Natural killer cell (primary cell): ENCODE results near the gene NDUFS1. TPM values are rescaled to one million over a fixed set of nuclear protein-coding genes. Genes with fewer than 3 reads are reported as not detected.
"Not testable (repeated sequence)": the region's sequence is repeated elsewhere in the genome, so short reads cannot be mapped to it uniquely, and the experiment has no call there.

Source experiments
- ATAC-seq, 3 donors: fragments of 150-1000 bp in 2 of 3; fragments of 200-7000 bp in 1 of 3; cut with Tn5 transposase; 1 replicate in 1 of 3; 2 replicates in 2 of 3; pipeline ENCODE4 v1.10.0; 2021; ENCODE audit warnings: mild to moderate bottlenecking in 2 of 3, moderate library complexity in 2 of 3
- DNase-seq, 2 donors: peaks; one replicate each; pipeline versions ENCODE4 v3.0.0 to v3.0.0-alpha.2; 2013 to 2021; ENCODE audit warnings: mixed read lengths in 1 of 2
- H3K27ac ChIP-seq: one replicate; pipeline ENCODE4 v1.5.1; 2013; ENCODE audit warnings: mild to moderate bottlenecking, low read length
- H3K27me3 ChIP-seq: one replicate; pipeline ENCODE4 v1.6.1; 2013; ENCODE audit warnings: low read length; ENCODE audit not compliant: control insufficient read depth, insufficient read depth
- H3K36me3 ChIP-seq: one replicate; pipeline ENCODE4 v1.6.1; 2013; ENCODE audit warnings: low read length; ENCODE audit not compliant: control insufficient read depth, insufficient read depth
- H3K4me1 ChIP-seq: one replicate; pipeline ENCODE4 v1.6.1; 2013; ENCODE audit warnings: low read length; ENCODE audit not compliant: control insufficient read depth, insufficient read depth
- H3K4me3 ChIP-seq: one replicate; pipeline ENCODE4 v1.5.1; 2013; ENCODE audit warnings: low read length
- H3K9me3 ChIP-seq: one replicate; pipeline ENCODE4 v1.6.1; 2013; ENCODE audit warnings: low read length; ENCODE audit not compliant: control insufficient read depth, insufficient read depth
- H3K27ac Mint-ChIP-seq, 2 donors: one replicate each; pipeline ENCODE4 v1.8.0; 2022; ENCODE audit warnings: mild to moderate bottlenecking in 2 of 2, mixed read lengths in 2 of 2, moderate library complexity in 1 of 2
- H3K27me3 Mint-ChIP-seq, 2 donors: one replicate each; pipeline ENCODE4 v1.8.0; 2022; ENCODE audit warnings: low read depth in 2 of 2, mixed read lengths in 2 of 2
- H3K36me3 Mint-ChIP-seq: one replicate; pipeline ENCODE4 v1.8.0; 2022; ENCODE audit warnings: mixed read lengths
- H3K4me1 Mint-ChIP-seq, 2 donors: one replicate each; pipeline ENCODE4 v1.8.0; 2022; ENCODE audit warnings: mixed read lengths in 2 of 2
- H3K4me3 Mint-ChIP-seq: one replicate; pipeline ENCODE4 v1.8.0; 2022; ENCODE audit warnings: mild to moderate bottlenecking, moderate library complexity, mixed read lengths
- H3K9me3 Mint-ChIP-seq, 2 donors: one replicate each; pipeline ENCODE4 v1.8.0; 2022; ENCODE audit warnings: mixed read lengths in 2 of 2
- WGBS: methylation state at CpG from one replicate; pipeline ENCODE4 v1.1.7; 2013; ENCODE audit warnings: missing lambda C conversion rate; ENCODE audit not compliant: insufficient coverage; 5-methylcytosine and 5-hydroxymethylcytosine counted together
- intact Hi-C: fragments of 100-400 bp; cut with micrococcal nuclease; formaldehyde crosslinking; loops from one replicate; pipeline ENCODE4 v1.14.2; 2022
- total RNA-seq, 4 donors: library from RNA; stranded (reverse); fragments of 120-200 nt in 1 of 4; gene quantifications; one replicate each; pipeline versions ENCODE4 v1.2.3 to v1.2.4, GENCODE V29; 2013 to 2022
- TF ChIP-seq, protein P1 (sequence below): fragments of 200-600 bp; IDR thresholded peaks from one replicate; pipeline ENCODE4 v1.8.0; 2022; ENCODE audit warnings: antibody characterized with exemption

NDUFS1 gene
- total RNA-seq, 3 donors from 2014 or later (not counting 1 experiment from before 2014, with no cell fraction given), result 44.0 to 47.8 (median 45.9) TPM

DNA sequence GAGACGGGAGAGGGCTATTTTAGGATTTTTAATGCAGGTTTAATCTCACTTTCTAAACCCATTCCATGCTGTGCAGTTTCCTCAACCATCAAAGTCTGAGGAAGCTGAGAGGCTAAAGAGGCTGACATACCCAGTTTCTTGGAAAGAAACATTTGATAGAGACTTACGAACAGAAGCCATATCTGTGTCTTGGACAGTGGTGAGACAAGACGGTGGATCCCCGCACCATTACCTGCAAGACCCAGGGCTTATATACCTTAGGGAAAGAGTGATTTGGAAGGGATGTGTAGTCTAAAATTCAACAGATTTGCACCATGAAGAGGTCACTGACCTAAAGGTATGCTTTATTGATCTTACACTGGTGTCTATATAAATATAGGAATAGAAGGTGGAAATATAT lies 13.9 kb upstream of the NDUFS1 start:
- WGBS, result 93% methylated on average over 3 of the region's 4 CpGs
- no peaks in the 10 kb centered on the region for H3K36me3 ChIP-seq
- no peaks in the 10 kb centered on the region for H3K9me3 ChIP-seq
- TF ChIP-seq, protein P1, sequence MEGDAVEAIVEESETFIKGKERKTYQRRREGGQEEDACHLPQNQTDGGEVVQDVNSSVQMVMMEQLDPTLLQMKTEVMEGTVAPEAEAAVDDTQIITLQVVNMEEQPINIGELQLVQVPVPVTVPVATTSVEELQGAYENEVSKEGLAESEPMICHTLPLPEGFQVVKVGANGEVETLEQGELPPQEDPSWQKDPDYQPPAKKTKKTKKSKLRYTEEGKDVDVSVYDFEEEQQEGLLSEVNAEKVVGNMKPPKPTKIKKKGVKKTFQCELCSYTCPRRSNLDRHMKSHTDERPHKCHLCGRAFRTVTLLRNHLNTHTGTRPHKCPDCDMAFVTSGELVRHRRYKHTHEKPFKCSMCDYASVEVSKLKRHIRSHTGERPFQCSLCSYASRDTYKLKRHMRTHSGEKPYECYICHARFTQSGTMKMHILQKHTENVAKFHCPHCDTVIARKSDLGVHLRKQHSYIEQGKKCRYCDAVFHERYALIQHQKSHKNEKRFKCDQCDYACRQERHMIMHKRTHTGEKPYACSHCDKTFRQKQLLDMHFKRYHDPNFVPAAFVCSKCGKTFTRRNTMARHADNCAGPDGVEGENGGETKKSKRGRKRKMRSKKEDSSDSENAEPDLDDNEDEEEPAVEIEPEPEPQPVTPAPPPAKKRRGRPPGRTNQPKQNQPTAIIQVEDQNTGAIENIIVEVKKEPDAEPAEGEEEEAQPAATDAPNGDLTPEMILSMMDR, result no peak
- H3K4me3 ChIP-seq, result no peak overlapping the region
- H3K27me3 ChIP-seq, result no peaks in the 10 kb centered on the region
- H3K27ac ChIP-seq, result no peak overlapping the region
- intact Hi-C loops, result no loop called here
- H3K4me3 Mint-ChIP-seq, result no peak overlapping the region
- no peaks in the 10 kb centered on the region for H3K9me3 Mint-ChIP-seq
- H3K27ac Mint-ChIP-seq, result no peak overlapping the region
- no peaks in the 10 kb centered on the region for H3K4me1 Mint-ChIP-seq
- ATAC-seq (no peak), DNase-seq (no peak)
- H3K36me3 Mint-ChIP-seq, result no peaks in the 10 kb centered on the region
- peaks cover 7 to 8% of the 10 kb centered on the region in 2 donors for H3K27me3 Mint-ChIP-seq
- no peaks in the 10 kb centered on the region for H3K4me1 ChIP-seq

DNA sequence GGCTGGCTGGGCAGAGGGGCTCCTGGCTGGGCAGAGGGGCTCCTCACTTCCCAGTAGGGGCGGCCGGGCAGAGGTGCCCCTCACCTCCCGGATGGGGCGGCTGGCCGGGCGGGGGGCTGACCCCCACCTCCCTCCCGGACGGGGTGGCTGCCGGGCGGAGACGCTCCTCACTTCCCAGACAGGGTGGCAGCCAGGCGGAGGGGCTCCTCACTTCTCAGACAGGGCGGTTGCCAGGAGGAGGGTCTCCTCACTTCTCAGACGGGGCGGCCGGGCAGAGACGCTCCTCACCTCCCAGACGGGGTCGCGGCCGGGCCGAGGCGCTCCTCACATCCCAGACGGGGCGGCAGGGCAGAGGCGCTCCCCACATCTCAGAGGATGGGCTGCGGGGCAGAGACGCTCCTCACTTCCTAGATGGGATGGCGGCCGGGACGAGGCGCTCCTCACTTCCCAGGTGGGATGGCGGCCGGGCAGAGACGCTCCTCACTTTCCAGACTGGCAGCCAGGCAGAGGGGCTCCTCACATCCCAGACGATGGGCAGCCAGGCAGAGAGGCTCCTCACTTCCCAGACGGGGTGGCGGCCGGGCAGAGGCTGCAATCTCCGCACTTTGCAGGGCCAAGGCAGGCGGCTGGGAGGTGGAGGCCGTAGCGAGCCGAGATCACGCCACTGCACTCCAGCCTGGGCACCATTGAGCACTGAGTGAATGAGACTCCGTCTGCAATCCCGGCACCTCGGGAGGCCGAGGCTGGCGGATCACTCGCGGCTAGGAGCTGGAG lies 12.6 kb upstream of the NDUFS1 start:
- DNase-seq, H3K27me3 ChIP-seq, H3K4me3 ChIP-seq, ATAC-seq, H3K4me1 Mint-ChIP-seq, H3K9me3 Mint-ChIP-seq, H3K27ac ChIP-seq, H3K27ac Mint-ChIP-seq, H3K36me3 ChIP-seq, H3K4me1 ChIP-seq, H3K9me3 ChIP-seq, H3K27me3 Mint-ChIP-seq, H3K36me3 Mint-ChIP-seq, H3K4me3 Mint-ChIP-seq, intact Hi-C loops: not testable (repeated sequence)
- WGBS, result 98% methylated on average over 21 of the region's 52 CpGs

DNA sequence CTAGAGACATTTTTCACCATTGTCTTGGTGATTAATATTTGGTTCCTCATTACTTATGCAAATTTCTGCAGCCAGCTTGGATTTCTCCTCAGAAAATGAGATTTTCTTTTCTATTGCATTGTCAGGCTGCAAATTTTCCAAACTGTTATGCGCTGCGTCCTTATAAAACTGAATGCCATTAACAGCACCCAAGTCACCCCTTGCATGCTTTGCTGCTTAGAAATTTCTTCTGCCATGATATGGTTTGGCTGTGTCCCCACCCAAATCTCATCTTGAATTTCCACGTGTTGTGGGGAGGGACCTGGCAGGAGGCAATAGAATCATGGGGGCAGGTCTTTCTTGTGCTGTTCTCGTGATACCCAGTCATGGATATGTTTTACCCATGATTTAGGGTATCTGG lies 9.0 kb upstream of the NDUFS1 start:
- intact Hi-C loops, H3K4me3 ChIP-seq, H3K9me3 Mint-ChIP-seq, H3K4me3 Mint-ChIP-seq, H3K4me1 ChIP-seq, H3K36me3 ChIP-seq, H3K4me1 Mint-ChIP-seq, H3K9me3 ChIP-seq, H3K36me3 Mint-ChIP-seq, ATAC-seq, H3K27ac Mint-ChIP-seq, DNase-seq, H3K27me3 Mint-ChIP-seq, H3K27me3 ChIP-seq, H3K27ac ChIP-seq: not testable (repeated sequence)
- WGBS, result 97% methylated on average over 4 of the region's 4 CpGs

DNA sequence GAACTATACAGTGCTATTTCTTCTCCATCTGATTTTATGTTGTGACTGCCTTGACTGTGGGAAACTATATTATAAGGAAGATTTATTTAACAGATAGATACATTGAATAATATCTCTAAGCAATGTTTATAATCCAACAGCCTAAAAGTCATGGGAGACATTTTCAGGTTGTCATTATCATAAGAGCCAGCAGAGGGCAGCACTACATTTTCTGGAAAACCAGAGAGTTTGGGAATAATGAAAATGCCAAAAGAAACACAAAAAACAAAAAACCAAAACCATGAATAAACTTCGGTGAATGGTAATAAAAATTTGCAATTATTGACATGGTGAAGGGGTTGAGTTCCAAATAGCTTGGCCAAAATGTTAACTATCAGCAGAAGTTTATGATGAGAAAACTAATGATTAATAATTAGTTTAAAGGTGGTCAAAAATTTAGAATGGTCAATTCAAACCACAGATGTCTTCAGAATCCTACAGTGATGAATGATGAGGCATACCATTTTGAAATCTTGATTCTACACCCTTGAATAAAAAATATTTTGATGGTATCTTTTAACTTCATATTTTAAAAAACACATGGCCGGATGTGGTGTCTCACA lies 5.1 kb upstream of the NDUFS1 start:
- Mint-ChIP-seq H3K27me3 (no peaks in the 10 kb centered on the region), H3K27ac (no peak overlapping the region), H3K4me3 (no peak overlapping the region), H3K4me1 (peaks cover 15 to 29% of the 10 kb centered on the region in 2 donors), H3K9me3 (no peaks in the 10 kb centered on the region), H3K36me3 (peaks cover 18% of the 10 kb centered on the region)
- 73% methylated on average over 2 of the region's 2 CpGs for WGBS
- intact Hi-C loops, result loop anchor here (5.0 kb wide), 1 partner anchor 1313 kb away; no protein-coding TSS in a partner anchor
- TF ChIP-seq, protein P1, result peak; percentile 96
- H3K9me3 ChIP-seq, result no peaks in the 10 kb centered on the region
- ATAC-seq (no peak), DNase-seq (peak in 1 of 2 donors; percentile 68)
- H3K4me3 ChIP-seq, result no peak overlapping the region
- no peak overlapping the region for H3K27ac ChIP-seq
- H3K4me1 ChIP-seq, result peaks cover 9% of the 10 kb centered on the region
- no peaks in the 10 kb centered on the region for H3K27me3 ChIP-seq
- H3K36me3 ChIP-seq, result peaks cover 29% of the 10 kb centered on the region
